PC-3 (cell line): ENCODE data around the gene PTK6.
"Not testable (repeated sequence)": the region's sequence is repeated elsewhere in the genome, so short reads cannot be mapped to it uniquely, and the experiment has no call there.

Experiments used
- EZH2phosphoT487 ChIP-seq: fragments of 300-600 bp; sonication (generic); IDR thresholded peaks from 2 replicates; pipeline ENCODE4 v1.6.1; 2018; ENCODE audit warnings: mild to moderate bottlenecking, antibody characterized with exemption, low read length, borderline replicate concordance
- TF ChIP-seq, protein P1 (sequence below): fragments of 300-600 bp; sonication (generic); conservative IDR thresholded peaks from 2 replicates; pipeline ENCODE4 v1.5.1; 2017; ENCODE audit warnings: antibody characterized with exemption, low read depth, mild to moderate bottlenecking, low read length

DNA sequence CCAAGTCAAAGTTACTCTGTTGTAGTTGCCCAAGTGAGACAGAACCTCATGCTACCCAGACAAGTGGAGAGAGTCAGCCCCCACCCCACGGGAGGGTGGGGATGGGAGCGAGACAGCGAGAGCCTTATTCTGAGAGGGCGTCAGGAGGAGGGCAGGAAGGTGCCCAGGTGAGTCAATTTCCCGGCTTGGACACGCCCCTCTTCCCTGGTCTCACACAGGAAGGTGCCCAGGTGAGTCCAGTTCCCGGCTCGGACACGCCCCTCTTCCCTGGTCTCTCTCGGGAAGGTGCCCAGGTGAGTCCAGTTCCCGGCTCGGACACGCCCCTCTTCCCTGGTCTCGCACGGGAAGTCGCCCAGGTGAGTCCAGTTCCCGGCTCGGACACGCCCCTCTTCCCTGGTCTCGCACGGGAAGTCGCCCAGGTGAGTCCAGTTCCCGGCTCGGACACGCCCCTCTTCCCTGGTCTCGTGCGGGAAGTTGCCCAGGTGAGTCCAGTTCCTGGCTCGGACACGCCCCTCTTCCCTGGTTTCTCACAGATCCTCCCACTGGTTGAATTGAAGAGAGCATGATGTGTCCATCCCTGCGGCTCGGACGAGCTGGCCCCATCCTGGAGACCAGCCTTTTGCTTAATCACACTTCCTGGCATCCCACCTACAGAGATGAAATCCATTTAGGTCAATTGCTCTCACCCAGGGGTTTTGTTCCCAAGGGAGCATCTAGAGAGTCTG lies 57.3 kb downstream of the PTK6 start:
- TF ChIP-seq, protein P1, sequence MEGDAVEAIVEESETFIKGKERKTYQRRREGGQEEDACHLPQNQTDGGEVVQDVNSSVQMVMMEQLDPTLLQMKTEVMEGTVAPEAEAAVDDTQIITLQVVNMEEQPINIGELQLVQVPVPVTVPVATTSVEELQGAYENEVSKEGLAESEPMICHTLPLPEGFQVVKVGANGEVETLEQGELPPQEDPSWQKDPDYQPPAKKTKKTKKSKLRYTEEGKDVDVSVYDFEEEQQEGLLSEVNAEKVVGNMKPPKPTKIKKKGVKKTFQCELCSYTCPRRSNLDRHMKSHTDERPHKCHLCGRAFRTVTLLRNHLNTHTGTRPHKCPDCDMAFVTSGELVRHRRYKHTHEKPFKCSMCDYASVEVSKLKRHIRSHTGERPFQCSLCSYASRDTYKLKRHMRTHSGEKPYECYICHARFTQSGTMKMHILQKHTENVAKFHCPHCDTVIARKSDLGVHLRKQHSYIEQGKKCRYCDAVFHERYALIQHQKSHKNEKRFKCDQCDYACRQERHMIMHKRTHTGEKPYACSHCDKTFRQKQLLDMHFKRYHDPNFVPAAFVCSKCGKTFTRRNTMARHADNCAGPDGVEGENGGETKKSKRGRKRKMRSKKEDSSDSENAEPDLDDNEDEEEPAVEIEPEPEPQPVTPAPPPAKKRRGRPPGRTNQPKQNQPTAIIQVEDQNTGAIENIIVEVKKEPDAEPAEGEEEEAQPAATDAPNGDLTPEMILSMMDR: not testable (repeated sequence)
- TF ChIP-seq EZH2phosphoT487: not testable (repeated sequence)
